ENCODE results near the gene C10orf71.

The C10orf71 gene

GRCh38 chr10:49366460-49366859 lies 67.5 kb downstream of the C10orf71 start:
- TF ChIP-seq CTCF (conservative IDR thresholded peaks at IDR 0.05; ENCODE audit: control insufficient read depth, insufficient read depth, low read depth, low read length) = no peak
- H3K4me3 ChIP-seq (ENCODE audit: control insufficient read depth, low read depth, low read length) = no peak overlapping the region
- no peak for DNase-seq (ENCODE audit: low read depth)

GRCh38 chr10:49367600-49367999 lies 68.6 kb downstream of the C10orf71 start:
- no peak for TF ChIP-seq CTCF (conservative IDR thresholded peaks at IDR 0.05; ENCODE audit: control insufficient read depth, insufficient read depth, low read depth, low read length)
- H3K4me3 ChIP-seq (ENCODE audit: control insufficient read depth, low read depth, low read length) = no peak overlapping the region
- no peak for DNase-seq (ENCODE audit: low read depth)

- H3K4me3 ChIP-seq (ENCODE audit: control insufficient read depth, low read depth, low read length) = no peak overlapping the region
- no peak for DNase-seq (ENCODE audit: low read depth)
- TF ChIP-seq CTCF (conservative IDR thresholded peaks at IDR 0.05; ENCODE audit: control insufficient read depth, insufficient read depth, low read depth, low read length) = no peak
Observed at GRCh38 chr10:49368256-49368655, 69.3 kb downstream of the C10orf71 start.

- no peak for TF ChIP-seq CTCF (conservative IDR thresholded peaks at IDR 0.05; ENCODE audit: control insufficient read depth, insufficient read depth, low read depth, low read length)
- DNase-seq (ENCODE audit: low read depth) = no peak
- H3K4me3 ChIP-seq (ENCODE audit: control insufficient read depth, low read depth, low read length) = no peak overlapping the region
Observed at GRCh38 chr10:49369216-49370162, 70.5 kb downstream of the C10orf71 start.

GRCh38 chr10:49370326-49371100 lies 71.5 kb downstream of the C10orf71 start:
- no peak overlapping the region for H3K4me3 ChIP-seq (ENCODE audit: control insufficient read depth, low read depth, low read length)
- no peak for TF ChIP-seq CTCF (conservative IDR thresholded peaks at IDR 0.05; ENCODE audit: control insufficient read depth, insufficient read depth, low read depth, low read length)
- DNase-seq (ENCODE audit: low read depth) = no peak

- no peak for TF ChIP-seq CTCF (conservative IDR thresholded peaks at IDR 0.05; ENCODE audit: control insufficient read depth, insufficient read depth, low read depth, low read length)
- H3K4me3 ChIP-seq (ENCODE audit: control insufficient read depth, low read depth, low read length) = no peak overlapping the region
- no peak for DNase-seq (ENCODE audit: low read depth)
Observed at GRCh38 chr10:49371967-49372366, 73.0 kb downstream of the C10orf71 start.

Data from fibroblast of mammary gland (primary cell).